Measurements from ENCODE around the gene C20orf144.

C20orf144 gene

GRCh38 chr20:33624399-33624798 lies 37.7 kb upstream of the C20orf144 start:
- H3K4me2 ChIP-seq (ENCODE audit: insufficient read depth, low read length) = no peak overlapping the region
- no peak for ATAC-seq (ENCODE audit: insufficient read depth, low read depth)
- no peaks in the 10 kb centered on the region for H4K20me1 ChIP-seq (ENCODE audit: insufficient read depth, low read length)
- H3K27me3 ChIP-seq (ENCODE audit: insufficient read depth, low read length, poor library complexity) = no peaks in the 10 kb centered on the region
- H3K9ac ChIP-seq (ENCODE audit: low read depth, low read length) = no peak overlapping the region
- no peaks in the 10 kb centered on the region for H3K4me1 ChIP-seq (ENCODE audit: insufficient read depth, low read length)
- H3K27ac ChIP-seq (ENCODE audit: low read length) = no peak overlapping the region
- no peak for DNase-seq
- no peaks in the 10 kb centered on the region for H3K79me2 ChIP-seq (ENCODE audit: insufficient read depth, low read length)
- TF ChIP-seq CTCF (IDR thresholded peaks at IDR 0.05; ENCODE audit: borderline replicate concordance, extremely low read depth, low read length, poor library complexity, severe bottlenecking) (no peak), EZH2 (IDR thresholded peaks at IDR 0.05; ENCODE audit: borderline replicate concordance, low read depth, low read length, severe bottlenecking) (no peak)
- no peak overlapping the region for H2AFZ ChIP-seq (ENCODE audit: low read depth, low read length)
- peaks cover 56% of the 10 kb centered on the region for H3K36me3 ChIP-seq (ENCODE audit: insufficient read depth, low read length)
- no peaks in the 10 kb centered on the region for H3K9me3 ChIP-seq (ENCODE audit: insufficient read depth, low read length, severe bottlenecking)
- no peak overlapping the region for H3K4me3 ChIP-seq (ENCODE audit: low read depth in 1 of 2, low read length in 2 of 2)

GRCh38 chr20:33626190-33626589 lies 35.9 kb upstream of the C20orf144 start:
- H3K4me1 ChIP-seq (ENCODE audit: insufficient read depth, low read length) = no peaks in the 10 kb centered on the region
- no peaks in the 10 kb centered on the region for H3K27me3 ChIP-seq (ENCODE audit: insufficient read depth, low read length, poor library complexity)
- ATAC-seq (ENCODE audit: insufficient read depth, low read depth) (no peak), DNase-seq (no peak)
- no peak overlapping the region for H3K4me2 ChIP-seq (ENCODE audit: insufficient read depth, low read length)
- H3K36me3 ChIP-seq (ENCODE audit: insufficient read depth, low read length) = peaks cover 68% of the 10 kb centered on the region
- no peak overlapping the region for H3K4me3 ChIP-seq (ENCODE audit: low read depth in 1 of 2, low read length in 2 of 2)
- H4K20me1 ChIP-seq (ENCODE audit: insufficient read depth, low read length) = no peaks in the 10 kb centered on the region
- H3K79me2 ChIP-seq (ENCODE audit: insufficient read depth, low read length) = no peaks in the 10 kb centered on the region
- H3K9me3 ChIP-seq (ENCODE audit: insufficient read depth, low read length, severe bottlenecking) = no peaks in the 10 kb centered on the region
- no peak overlapping the region for H2AFZ ChIP-seq (ENCODE audit: low read depth, low read length)
- no peak overlapping the region for H3K9ac ChIP-seq (ENCODE audit: low read depth, low read length)
- H3K27ac ChIP-seq (ENCODE audit: low read length) = no peak overlapping the region
- no peak for TF ChIP-seq EZH2 (IDR thresholded peaks at IDR 0.05; ENCODE audit: borderline replicate concordance, low read depth, low read length, severe bottlenecking)
- no peak for TF ChIP-seq CTCF (IDR thresholded peaks at IDR 0.05; ENCODE audit: borderline replicate concordance, extremely low read depth, low read length, poor library complexity, severe bottlenecking)

- H3K36me3 ChIP-seq (ENCODE audit: insufficient read depth, low read length) = peaks cover 77% of the 10 kb centered on the region
- H3K4me1 ChIP-seq (ENCODE audit: insufficient read depth, low read length) = no peaks in the 10 kb centered on the region
- TF ChIP-seq CTCF (IDR thresholded peaks at IDR 0.05; ENCODE audit: borderline replicate concordance, extremely low read depth, low read length, poor library complexity, severe bottlenecking) (no peak), EZH2 (IDR thresholded peaks at IDR 0.05; ENCODE audit: borderline replicate concordance, low read depth, low read length, severe bottlenecking) (no peak)
- H3K9me3 ChIP-seq (ENCODE audit: insufficient read depth, low read length, severe bottlenecking) = no peaks in the 10 kb centered on the region
- H3K4me2 ChIP-seq (ENCODE audit: insufficient read depth, low read length) = no peak overlapping the region
- H3K9ac ChIP-seq (ENCODE audit: low read depth, low read length) = no peak overlapping the region
- H3K4me3 ChIP-seq (ENCODE audit: low read depth in 1 of 2, low read length in 2 of 2) = no peak overlapping the region
- H3K27me3 ChIP-seq (ENCODE audit: insufficient read depth, low read length, poor library complexity) = no peaks in the 10 kb centered on the region
- no peaks in the 10 kb centered on the region for H4K20me1 ChIP-seq (ENCODE audit: insufficient read depth, low read length)
- H3K79me2 ChIP-seq (ENCODE audit: insufficient read depth, low read length) = no peaks in the 10 kb centered on the region
- no peak overlapping the region for H3K27ac ChIP-seq (ENCODE audit: low read length)
- DNase-seq (no peak), ATAC-seq (ENCODE audit: insufficient read depth, low read depth) (no peak)
- no peak overlapping the region for H2AFZ ChIP-seq (ENCODE audit: low read depth, low read length)
Measured at GRCh38 chr20:33627577-33628216, 34.4 kb upstream of the C20orf144 start.
